DND-41 (cell line): ENCODE measurements around the gene RAI1.

Experiments used
- ATAC-seq: fragments of 200-7000 bp; cut with Tn5 transposase; 3 replicates; pipeline ENCODE4 v1.9.1; 2021; ENCODE audit warnings: low read depth; ENCODE audit not compliant: insufficient read depth
- DNase-seq: peaks from one replicate; pipeline ENCODE4 v3.0.0-alpha.2; 2020
- H2AFZ ChIP-seq: 2 replicates; pipeline ENCODE4 v1.6.0; 2012; ENCODE audit warnings: low read depth, low read length
- H3K27ac ChIP-seq: 2 replicates; pipeline ENCODE4 v1.5.1; 2012; ENCODE audit warnings: low read length, inconsistent platforms
- H3K27me3 ChIP-seq: fragments of 200-600 bp; sonication (generic); 2 replicates; pipeline ENCODE4 v1.6.0; 2012; ENCODE audit warnings: low read length, mild to moderate bottlenecking, inconsistent platforms; ENCODE audit not compliant: insufficient read depth, poor library complexity
- H3K36me3 ChIP-seq: 2 replicates; pipeline ENCODE4 v1.5.1; 2012; ENCODE audit warnings: low read length, inconsistent platforms; ENCODE audit not compliant: insufficient read depth
- H3K4me1 ChIP-seq: 2 replicates; pipeline ENCODE4 v1.5.1; 2012; ENCODE audit warnings: mild to moderate bottlenecking, low read length; ENCODE audit not compliant: insufficient read depth
- H3K4me2 ChIP-seq: 2 replicates; pipeline ENCODE4 v1.6.0; 2012; ENCODE audit warnings: mild to moderate bottlenecking, moderate library complexity, low read length, inconsistent platforms; ENCODE audit not compliant: insufficient read depth
- H3K4me3 ChIP-seq, 2 experiments: fragments of 200-600 bp in 1 of 2; shearing (Covaris generic) in 1 of 2; 2 replicates each; pipeline ENCODE4 v1.5.1; 2012 to 2016; ENCODE audit warnings: inconsistent platforms in 2 of 2, low read length in 2 of 2, mild to moderate bottlenecking in 2 of 2, low read depth in 1 of 2, moderate library complexity in 1 of 2
- H3K79me2 ChIP-seq: 2 replicates; pipeline ENCODE4 v1.6.0; 2012; ENCODE audit warnings: low read length, inconsistent platforms; ENCODE audit not compliant: insufficient read depth
- H3K9ac ChIP-seq: 2 replicates; pipeline ENCODE4 v1.6.0; 2012; ENCODE audit warnings: low read depth, mild to moderate bottlenecking, inconsistent platforms, low read length, moderate library complexity
- H3K9me3 ChIP-seq: 2 replicates; pipeline ENCODE4 v1.5.1; 2012; ENCODE audit warnings: low read length, moderate library complexity, mild to moderate bottlenecking, inconsistent platforms; ENCODE audit not compliant: insufficient read depth, severe bottlenecking
- H4K20me1 ChIP-seq: 2 replicates; pipeline ENCODE4 v1.6.0; 2012; ENCODE audit warnings: low read length; ENCODE audit not compliant: insufficient read depth
- EZH2 ChIP-seq: IDR thresholded peaks from 3 replicates; pipeline ENCODE4 v1.6.1; 2012; ENCODE audit warnings: borderline replicate concordance, low read depth, mild to moderate bottlenecking, moderate library complexity, low read length, inconsistent platforms; ENCODE audit not compliant: severe bottlenecking
- TF ChIP-seq, protein P1 (sequence below): IDR thresholded peaks from 2 replicates; pipeline ENCODE4 v1.5.1; 2012; ENCODE audit warnings: borderline replicate concordance, low read length, moderate library complexity, mild to moderate bottlenecking; ENCODE audit not compliant: poor library complexity, severe bottlenecking; ENCODE audit errors: extremely low read depth

RAI1 gene

DNA sequence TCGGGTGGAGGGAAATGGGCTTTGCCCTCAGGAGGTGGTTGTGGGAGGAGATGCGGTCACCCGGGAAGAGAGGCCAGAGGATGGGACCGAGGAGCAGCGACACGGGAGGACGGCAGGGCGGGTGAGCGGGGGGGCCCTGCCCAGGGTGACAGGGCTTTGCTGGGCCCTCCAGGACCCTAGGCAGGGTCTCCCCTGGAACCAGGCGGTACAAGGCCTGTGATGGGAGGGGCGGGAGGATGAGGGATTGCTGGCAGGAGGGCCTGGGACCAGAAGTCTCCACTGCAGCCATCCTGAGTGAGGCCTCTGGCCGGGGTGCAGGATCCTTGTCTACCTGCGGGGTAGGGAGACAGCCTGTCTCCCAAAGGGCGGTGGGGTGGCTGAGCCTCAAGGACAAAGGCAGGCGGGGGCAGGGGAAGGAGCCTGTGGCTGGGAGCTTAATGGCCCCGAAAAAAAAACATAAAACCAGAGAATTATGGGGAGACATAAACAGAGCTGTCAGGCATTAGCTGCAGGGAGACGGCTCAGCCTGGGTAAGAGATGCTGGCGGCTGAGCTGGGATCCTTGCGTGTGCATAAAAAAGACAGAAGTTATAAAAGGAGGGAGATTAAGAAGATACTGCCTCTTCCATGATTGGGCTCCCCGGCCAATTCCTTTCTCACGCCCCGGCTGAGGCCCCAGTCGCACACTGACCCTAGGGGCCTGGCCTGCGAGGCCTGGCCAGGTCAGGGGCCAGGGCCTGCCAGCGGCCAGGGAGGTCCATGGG is 88.8 kb downstream of the RAI1 start:
- DNase-seq (no peak), ATAC-seq (no peak)
- Histone ChIP-seq H3K9ac (no peak overlapping the region), H3K27me3 (no peaks in the 10 kb centered on the region), H3K9me3 (no peaks in the 10 kb centered on the region), H3K79me2 (peaks cover 96% of the 10 kb centered on the region), H3K36me3 (peaks cover 13% of the 10 kb centered on the region), H2AFZ (no peak overlapping the region), H3K27ac (no peak overlapping the region), H3K4me2 (no peak overlapping the region), H3K4me1 (no peaks in the 10 kb centered on the region), H3K4me3 (no peak overlapping the region), H4K20me1 (peaks cover 96% of the 10 kb centered on the region)
- no peak for TF ChIP-seq EZH2
- TF ChIP-seq, protein P1, sequence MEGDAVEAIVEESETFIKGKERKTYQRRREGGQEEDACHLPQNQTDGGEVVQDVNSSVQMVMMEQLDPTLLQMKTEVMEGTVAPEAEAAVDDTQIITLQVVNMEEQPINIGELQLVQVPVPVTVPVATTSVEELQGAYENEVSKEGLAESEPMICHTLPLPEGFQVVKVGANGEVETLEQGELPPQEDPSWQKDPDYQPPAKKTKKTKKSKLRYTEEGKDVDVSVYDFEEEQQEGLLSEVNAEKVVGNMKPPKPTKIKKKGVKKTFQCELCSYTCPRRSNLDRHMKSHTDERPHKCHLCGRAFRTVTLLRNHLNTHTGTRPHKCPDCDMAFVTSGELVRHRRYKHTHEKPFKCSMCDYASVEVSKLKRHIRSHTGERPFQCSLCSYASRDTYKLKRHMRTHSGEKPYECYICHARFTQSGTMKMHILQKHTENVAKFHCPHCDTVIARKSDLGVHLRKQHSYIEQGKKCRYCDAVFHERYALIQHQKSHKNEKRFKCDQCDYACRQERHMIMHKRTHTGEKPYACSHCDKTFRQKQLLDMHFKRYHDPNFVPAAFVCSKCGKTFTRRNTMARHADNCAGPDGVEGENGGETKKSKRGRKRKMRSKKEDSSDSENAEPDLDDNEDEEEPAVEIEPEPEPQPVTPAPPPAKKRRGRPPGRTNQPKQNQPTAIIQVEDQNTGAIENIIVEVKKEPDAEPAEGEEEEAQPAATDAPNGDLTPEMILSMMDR, result no peak

DNA sequence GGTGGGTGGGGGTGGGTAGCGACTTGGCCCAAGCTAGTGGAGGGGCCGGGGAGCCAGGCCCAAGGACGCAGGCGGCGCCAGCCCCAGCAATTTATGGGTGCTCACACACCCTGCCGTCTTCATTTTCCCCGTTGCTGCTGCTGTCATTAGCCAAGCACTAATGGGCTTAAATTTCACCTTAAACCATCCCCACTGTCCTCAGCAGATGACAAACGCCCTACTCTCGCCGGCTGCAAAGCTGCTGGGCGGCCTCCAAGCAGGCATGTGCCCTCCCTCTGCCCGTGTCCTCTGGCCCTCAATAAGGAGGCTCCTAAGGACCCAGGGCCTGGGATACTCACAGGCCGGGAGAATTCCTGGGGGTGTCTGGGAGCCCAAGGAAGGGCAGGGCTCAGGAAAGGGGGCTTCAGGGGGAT is 89.4 kb downstream of the RAI1 start:
- DNase-seq (no peak), ATAC-seq (no peak)
- Histone ChIP-seq H3K27ac (no peak overlapping the region), H3K4me3 (no peak overlapping the region), H4K20me1 (peaks cover 95% of the 10 kb centered on the region), H3K27me3 (no peaks in the 10 kb centered on the region), H3K4me1 (no peaks in the 10 kb centered on the region), H3K9me3 (no peaks in the 10 kb centered on the region), H2AFZ (no peak overlapping the region), H3K79me2 (peaks cover 90% of the 10 kb centered on the region), H3K4me2 (no peak overlapping the region), H3K36me3 (peaks cover 8% of the 10 kb centered on the region), H3K9ac (no peak overlapping the region)
- TF ChIP-seq, protein P1, result no peak
- no peak for TF ChIP-seq EZH2

DNA sequence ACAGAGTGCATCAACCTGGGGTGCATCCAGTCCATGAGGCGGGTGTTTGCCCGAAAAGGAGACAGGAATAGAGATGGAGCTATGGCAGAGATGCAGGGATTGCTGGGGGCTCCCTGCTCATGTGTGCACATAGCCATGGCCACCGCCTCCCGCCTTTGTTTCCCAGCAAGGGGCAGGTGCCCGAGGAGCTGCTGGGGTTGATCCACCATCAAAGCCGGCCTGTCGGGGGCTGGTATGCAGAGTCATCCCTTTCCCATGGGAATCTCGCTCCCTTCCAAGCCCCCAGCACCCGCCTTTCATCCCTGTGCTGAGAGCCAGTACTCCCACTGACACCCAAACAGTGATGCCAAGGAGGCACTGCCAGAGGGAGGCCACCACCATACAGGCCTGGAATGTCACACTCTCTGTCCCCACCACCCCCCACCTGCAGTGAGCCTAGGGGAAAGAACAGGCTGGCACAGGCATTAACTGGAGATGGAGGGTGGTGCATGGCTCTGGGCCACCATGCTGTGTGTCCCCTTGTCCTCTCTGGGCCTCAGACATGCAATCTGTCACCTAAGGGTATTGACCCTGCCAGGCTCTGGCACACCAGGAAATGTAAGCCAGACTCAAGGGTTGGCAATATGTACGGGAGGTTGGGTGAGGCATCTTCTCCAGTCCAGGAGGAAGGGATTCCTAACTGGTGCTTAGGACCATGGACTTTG is 90.4 kb downstream of the RAI1 start:
- no peaks in the 10 kb centered on the region for H3K9me3 ChIP-seq
- H3K4me2 ChIP-seq, result no peak overlapping the region
- no peaks in the 10 kb centered on the region for H3K4me1 ChIP-seq
- H3K36me3 ChIP-seq, result peaks cover 3% of the 10 kb centered on the region; the same call in 1 of the 2 replicates
- no peak for DNase-seq
- no peak overlapping the region for H3K9ac ChIP-seq
- H3K27ac ChIP-seq, result no peak overlapping the region
- no peak overlapping the region for H2AFZ ChIP-seq
- TF ChIP-seq, protein P1, result no peak
- TF ChIP-seq EZH2, result no peak
- H3K4me3 ChIP-seq, result no peak overlapping the region
- H3K27me3 ChIP-seq, result no peaks in the 10 kb centered on the region
- H3K79me2 ChIP-seq, result peaks cover 89% of the 10 kb centered on the region
- ATAC-seq, result no peak; the same call in 2 of the 3 replicates
- peaks cover 95% of the 10 kb centered on the region for H4K20me1 ChIP-seq
